Stimulated activated CD4-positive, alpha-beta T cell treated with anti-CD3 and anti-CD28 coated beads, Interleukin-4, amount 100 ng/mL, for 24 hours (primary cell): Measurements from ENCODE around the gene DACH2.

ENCODE experiments used
- DNase-seq: peaks from one replicate; pipeline ENCODE4 v3.0.0-alpha.2; 2020

Gene DACH2

GRCh38 chrX:86829786-86830185 lies 681.5 kb downstream of the DACH2 start:
- DNase-seq, result no peak

- DNase-seq, result no peak
Observed at GRCh38 chrX:86830685-86831084, 682.4 kb downstream of the DACH2 start.

- DNase-seq, result no peak
Observed at GRCh38 chrX:86845101-86845500, 696.9 kb downstream of the DACH2 start.
